HepG2 (cell line): ENCODE results near the gene RAD9A. TPM values are rescaled to one million over a fixed set of nuclear protein-coding genes. Genes with fewer than 3 reads are reported as not detected.

ENCODE experiments used
- ATAC-seq: fragments of 200-7000 bp; cut with Tn5 transposase; 3 replicates; pipeline ENCODE4 v1.9.1; 2020; ENCODE audit warnings: mild to moderate bottlenecking, moderate library complexity
- BruUV-seq: library from RNA; stranded (reverse); fragments of 400-500 nt; replicated peaks from 2 replicates; lab custom pipeline; 2021; lab: Mats Ljungman, UMichigan
- CTCF ChIA-PET: fragments of 300-600 bp; formaldehyde crosslinking; extraction: SDS; loops from one replicate; lab custom pipeline; 2021; ENCODE audit warnings: low total read pairs, inconsistent platforms, low intra/inter-chr PET ratio; lab: Yijun Ruan, JAX
- POLR2A ChIA-PET: fragments of 350-600 bp; sonication (Branson Sonifier 250); formaldehyde crosslinking; loops from one replicate; lab custom pipeline; 2020; ENCODE audit warnings: antibody characterized with exemption, inconsistent platforms; lab: Yijun Ruan, JAX
- DNase-seq: peaks from one replicate; pipeline ENCODE4 v3.0.0-alpha.2; 2015; ENCODE audit warnings: low spot score
- FAIRE-seq: peaks from 3 replicates; lab custom pipeline; 2011; peaks lifted over from hg19 to GRCh38; lab: Jason Lieb, UNC
- H2AFZ ChIP-seq: one replicate; pipeline ENCODE4 v1.6.1; 2011; ENCODE audit warnings: low read length, inconsistent platforms
- H3K27ac ChIP-seq: fragments of 300-600 bp; 3 replicates; pipeline ENCODE4 v1.8.0; 2011; ENCODE audit warnings: mixed run types, mild to moderate bottlenecking, mixed read lengths, low read length, inconsistent platforms; ENCODE audit not compliant: insufficient read depth; ENCODE audit errors: extremely low read length
- H3K27me3 ChIP-seq, 2 experiments: fragments of 200-600 bp in 1 of 2; 2 replicates in 1 of 2; 3 replicates in 1 of 2; pipeline versions ENCODE4 v1.6.0 to v1.8.0; 2011; ENCODE audit warnings: low read length in 2 of 2, mild to moderate bottlenecking in 2 of 2, moderate library complexity in 2 of 2, inconsistent platforms in 1 of 2; ENCODE audit not compliant: insufficient read depth in 2 of 2, control insufficient read depth in 1 of 2
- H3K36me3 ChIP-seq, 2 experiments: fragments of 200-600 bp in 1 of 2; replicated peaks in 1 of 2; 2 replicates in 1 of 2; 3 replicates in 1 of 2; pipeline versions ENCODE4 v1.5.1 to v1.8.0; 2011; ENCODE audit warnings: low read length in 2 of 2, inconsistent platforms in 1 of 2; ENCODE audit not compliant: insufficient read depth in 2 of 2, control insufficient read depth in 1 of 2
- H3K4me1 ChIP-seq: 2 replicates; pipeline ENCODE4 v1.5.1; 2012; ENCODE audit warnings: low read length, inconsistent platforms; ENCODE audit not compliant: insufficient read depth
- H3K4me2 ChIP-seq: 2 replicates; pipeline ENCODE4 v1.6.0; 2011; ENCODE audit warnings: low read depth, low read length, inconsistent platforms
- H3K4me3 ChIP-seq, 3 experiments: fragments of 200-600 bp in 1 of 3; sonication (generic), shearing (Covaris generic) in 1 of 3; replicated peaks in 1 of 3; 2 replicates each; pipeline ENCODE4 v1.5.1; 2011 to 2016; ENCODE audit warnings: low read length in 3 of 3, inconsistent platforms in 2 of 3, low read depth in 2 of 3, mild to moderate bottlenecking in 2 of 3, control low read depth in 1 of 3, mixed read lengths in 1 of 3; ENCODE audit not compliant: insufficient read depth in 1 of 3
- H3K79me2 ChIP-seq: one replicate; pipeline ENCODE4 v1.6.1; 2011; ENCODE audit warnings: low read length, inconsistent platforms; ENCODE audit not compliant: insufficient read depth
- H3K9ac ChIP-seq: 2 replicates; pipeline ENCODE4 v1.6.0; 2011; ENCODE audit warnings: mild to moderate bottlenecking, low read depth, low read length, inconsistent platforms; ENCODE audit not compliant: insufficient read depth
- H3K9me3 ChIP-seq: 2 replicates; pipeline ENCODE4 v1.5.1; 2012; ENCODE audit warnings: mild to moderate bottlenecking, low read length
- H4K20me1 ChIP-seq: 2 replicates; pipeline ENCODE4 v1.6.0; 2011; ENCODE audit warnings: inconsistent platforms, mild to moderate bottlenecking, low read length, moderate library complexity; ENCODE audit not compliant: insufficient read depth
- CBX2 ChIP-seq, 2 experiments: fragments of 200-600 bp in 1 of 2; sonication (generic); formaldehyde crosslinking in 1 of 2; IDR thresholded peaks; 2 replicates each; pipeline versions ENCODE4 v1.7.0 to v1.8.1; 2018 to 2022; ENCODE audit warnings: low read depth in 2 of 2, low read length in 1 of 2, mild to moderate bottlenecking in 1 of 2, missing genetic modification reagents in 1 of 2
- HMGXB4 ChIP-seq, 2 experiments: sonication (generic) in 1 of 2; formaldehyde crosslinking in 1 of 2; IDR thresholded peaks; 2 replicates each; pipeline versions ENCODE4 v1.4.0 to v1.6.1; 2018 to 2020; ENCODE audit warnings: missing genetic modification reagents in 2 of 2, borderline replicate concordance in 1 of 2, low read depth in 1 of 2, mild to moderate bottlenecking in 1 of 2, missing biosample characterization in 1 of 2
- HNRNPUL1 ChIP-seq: fragments of 200-400 bp; formaldehyde crosslinking; IDR thresholded peaks from 2 replicates; pipeline ENCODE4 v1.6.1; 2017; ENCODE audit warnings: low read depth, mild to moderate bottlenecking, low read length, moderate library complexity
- MTA3 ChIP-seq: sonication (generic); formaldehyde crosslinking; IDR thresholded peaks from 2 replicates; pipeline ENCODE4 v1.4.0; 2020; ENCODE audit warnings: missing genetic modification reagents
- NCOA2 ChIP-seq: sonication (generic); formaldehyde crosslinking; IDR thresholded peaks from 2 replicates; pipeline ENCODE4 v1.8.0; 2022; ENCODE audit warnings: inconsistent platforms
- NR3C1 ChIP-seq: sonication (generic); formaldehyde crosslinking; IDR thresholded peaks from 2 replicates; pipeline ENCODE4 v1.4.0; 2020; ENCODE audit warnings: missing genetic modification reagents
- PHB2 ChIP-seq: fragments of 450-650 bp; IDR thresholded peaks from 2 replicates; pipeline ENCODE4 v1.6.1; 2018; ENCODE audit not compliant: partially characterized antibody
- RFXANK ChIP-seq: IDR thresholded peaks from 2 replicates; pipeline ENCODE4 v1.6.1; 2016
- SNAPC5 ChIP-seq: sonication (generic); formaldehyde crosslinking; IDR thresholded peaks from 2 replicates; pipeline ENCODE4 v1.8.1; 2023; ENCODE audit warnings: mild to moderate bottlenecking, missing genetic modification reagents, borderline replicate concordance
- ZBTB42 ChIP-seq: sonication (generic); formaldehyde crosslinking; IDR thresholded peaks from 2 replicates; pipeline ENCODE4 v1.5.0; 2020; ENCODE audit warnings: mild to moderate bottlenecking, missing genetic modification reagents
- ZC3H13 ChIP-seq: sonication (generic); formaldehyde crosslinking; IDR thresholded peaks from 2 replicates; pipeline ENCODE4 v1.8.1; 2023; ENCODE audit warnings: mild to moderate bottlenecking, missing genetic modification reagents, moderate library complexity
- ZMAT3 ChIP-seq: sonication (generic); formaldehyde crosslinking; conservative IDR thresholded peaks from 2 replicates; pipeline ENCODE4 v1.7.0; 2021; ENCODE audit warnings: missing genetic modification reagents
- ZNF280B ChIP-seq: sonication (generic); formaldehyde crosslinking; IDR thresholded peaks from 2 replicates; pipeline ENCODE4 v1.5.0; 2020; ENCODE audit warnings: missing genetic modification reagents, mild to moderate bottlenecking, borderline replicate concordance
- ZNF747 ChIP-seq: sonication (generic); formaldehyde crosslinking; IDR thresholded peaks from 2 replicates; pipeline ENCODE4 v1.8.1; 2023; ENCODE audit warnings: missing genetic modification reagents, mild to moderate bottlenecking, borderline replicate concordance
- ZNF775 ChIP-seq: sonication (generic); formaldehyde crosslinking; IDR thresholded peaks from 2 replicates; pipeline ENCODE4 v1.4.0; 2020; ENCODE audit warnings: missing genetic modification reagents, mild to moderate bottlenecking, moderate library complexity, borderline replicate concordance
- ZSCAN31 ChIP-seq: sonication (generic); formaldehyde crosslinking; IDR thresholded peaks from 2 replicates; pipeline ENCODE4 v1.5.0; 2020; ENCODE audit warnings: low read depth, mild to moderate bottlenecking, missing genetic modification reagents
- WGBS: methylation state at CpG from one replicate; pipeline ENCODE4 v1.1.6; 2017; ENCODE audit warnings: low lambda C conversion rate; 5-methylcytosine and 5-hydroxymethylcytosine counted together
- in situ Hi-C: cut with HindIII; loops from 2 replicates; pipeline ENCODE4 v1.10.0; 2017; ENCODE audit warnings: low pct_unique_long_range_greater_than_20kb; ENCODE audit not compliant: extremely low pct_ligation_motif_present
- intact Hi-C: fragments of 100-400 bp; cut with micrococcal nuclease; formaldehyde crosslinking; loops from one replicate; pipeline ENCODE4 v1.10.0; 2022; ENCODE audit not compliant: unreplicated experiment
- polyA plus RNA-seq, 8 experiments: library from polyadenylated mRNA; depleted of rRNA in 3 of 8; stranded (reverse) in 7 of 8; unstranded in 1 of 8; fragments of >200 nt; fragmentation: Illumina TruSeq in 4 of 8; extraction: Trizol in 4 of 8; gene quantifications; 2 replicates each; pipeline versions ENCODE4 v1.2.1 to v1.2.3, GENCODE V29; 2011 to 2016; ENCODE audit warnings: low read depth in 4 of 8, missing spikeins in 1 of 8, mixed read lengths in 1 of 8; ENCODE audit not compliant: insufficient read depth in 1 of 8
- total RNA-seq, 5 experiments: library from RNA; depleted of rRNA; stranded (reverse); fragments of >200 nt; fragmentation: Illumina TruSeq; extraction: Trizol; gene quantifications; 2 replicates each; pipeline ENCODE4 v1.2.3, GENCODE V29; 2016; ENCODE audit warnings: low read depth in 1 of 5
- TF ChIP-seq, protein P1 (sequence below): sonication (generic); formaldehyde crosslinking; IDR thresholded peaks from 2 replicates; pipeline ENCODE4 v1.5.1; 2020; ENCODE audit warnings: mild to moderate bottlenecking, missing genetic modification reagents, moderate library complexity

RAD9A gene
- total and polyA plus RNA-seq, 2 of the 13 experiments (the other 11 are each of a cell fraction or from before 2014, with no cell fraction given): 10.1 to 15.7 TPM

DNA sequence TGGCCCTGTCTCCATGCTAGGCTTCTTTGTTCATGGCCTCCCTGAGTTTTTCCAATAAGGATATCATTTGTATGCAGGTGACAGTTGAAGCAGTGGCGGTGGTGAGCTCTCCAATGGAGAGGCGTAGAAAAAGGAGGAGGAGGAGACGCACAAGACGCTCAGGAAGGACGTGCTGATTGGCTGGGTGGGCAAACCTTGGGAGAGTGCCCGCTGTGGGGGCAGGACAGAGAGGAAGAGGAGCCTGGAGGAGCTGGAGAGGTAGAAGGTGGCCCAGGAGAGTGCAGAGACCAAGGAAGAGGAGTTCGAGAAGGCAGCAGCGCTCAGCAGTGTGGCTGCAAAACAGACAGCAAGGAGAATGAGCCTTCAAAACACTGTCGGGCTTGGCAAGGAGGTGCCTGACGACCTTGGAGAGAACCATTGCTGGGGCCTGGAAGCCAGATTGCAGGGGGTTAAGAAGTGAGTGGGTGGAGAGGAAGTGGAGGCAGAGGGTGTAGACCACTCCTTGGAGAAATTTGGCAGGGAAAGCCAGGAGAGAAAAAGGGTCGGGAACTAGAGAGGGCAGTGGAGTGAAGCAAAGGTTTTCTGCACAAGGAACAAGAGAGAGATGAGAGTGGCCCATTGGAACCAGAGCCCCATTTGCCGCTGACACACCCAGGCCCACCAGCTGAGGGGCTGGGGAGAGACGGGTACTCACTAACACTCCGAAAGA is 25.9 kb upstream of the RAD9A start:
- FAIRE-seq (no peak), ATAC-seq (no peak), DNase-seq (no peak)
- ChIA-PET CTCF (no interaction called here), POLR2A (no interaction called here)
- no peak overlapping the region for H3K4me2 ChIP-seq
- H3K4me3 ChIP-seq: no peak overlapping the region
- H3K27ac ChIP-seq: no peak overlapping the region
- 84% methylated on average over 14 of the region's 14 CpGs for WGBS
- H2AFZ ChIP-seq: no peak overlapping the region
- H3K36me3 ChIP-seq: no peaks in the 10 kb centered on the region
- H3K4me1 ChIP-seq: peaks cover under 1% of the 10 kb centered on the region; the same call in 1 of the 2 replicates
- intact Hi-C loops: no loop called here
- H4K20me1 ChIP-seq: no peaks in the 10 kb centered on the region
- no peaks in the 10 kb centered on the region for H3K27me3 ChIP-seq
- H3K9ac ChIP-seq: no peak overlapping the region
- H3K9me3 ChIP-seq: no peaks in the 10 kb centered on the region
- TF ChIP-seq, protein P1, sequence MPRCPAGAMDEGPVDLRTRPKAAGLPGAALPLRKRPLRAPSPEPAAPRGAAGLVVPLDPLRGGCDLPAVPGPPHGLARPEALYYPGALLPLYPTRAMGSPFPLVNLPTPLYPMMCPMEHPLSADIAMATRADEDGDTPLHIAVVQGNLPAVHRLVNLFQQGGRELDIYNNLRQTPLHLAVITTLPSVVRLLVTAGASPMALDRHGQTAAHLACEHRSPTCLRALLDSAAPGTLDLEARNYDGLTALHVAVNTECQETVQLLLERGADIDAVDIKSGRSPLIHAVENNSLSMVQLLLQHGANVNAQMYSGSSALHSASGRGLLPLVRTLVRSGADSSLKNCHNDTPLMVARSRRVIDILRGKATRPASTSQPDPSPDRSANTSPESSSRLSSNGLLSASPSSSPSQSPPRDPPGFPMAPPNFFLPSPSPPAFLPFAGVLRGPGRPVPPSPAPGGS (CRISPR knock-in tag): no peak
- TF ChIP-seq ZMAT3 (CRISPR knock-in tag) (no peak), ZNF280B (CRISPR knock-in tag) (no peak), SNAPC5 (CRISPR knock-in tag) (no peak), RFXANK (no peak), NCOA2 (CRISPR knock-in tag) (no peak), MTA3 (CRISPR knock-in tag) (no peak), HMGXB4 (CRISPR knock-in tag; IDR thresholded peaks at IDR 0.05; ENCODE audit: borderline replicate concordance in 1 of 2, low read depth in 1 of 2) (no peak), ZNF747 (CRISPR knock-in tag) (no peak), ZC3H13 (CRISPR knock-in tag) (no peak), ZSCAN31 (no peak), NR3C1 (no peak), ZBTB42 (CRISPR knock-in tag) (no peak), CBX2 (IDR thresholded peaks at IDR 0.05; ENCODE audit: low read depth, low read length) (no peak), CBX2 (CRISPR knock-in tag; IDR thresholded peaks at IDR 0.05; ENCODE audit: low read depth) (no peak), HNRNPUL1 (no peak), PHB2 (no peak), ZNF775 (CRISPR knock-in tag) (no peak)
- no peaks in the 10 kb centered on the region for H3K79me2 ChIP-seq
- in situ Hi-C loops: no loop called here
- BruUV-seq: no TSS peak
